Activated CD4-positive, alpha-beta memory T cell treated with anti-CD3 and anti-CD28 coated beads for 36 hours (primary cell): ENCODE results near the gene WBP1L. TPM values are rescaled to one million over a fixed set of nuclear protein-coding genes. Genes with fewer than 3 reads are reported as not detected.

Experiments
- CTCF ChIA-PET: fragments of 350-600 bp; sonication (Branson Sonifier 250); formaldehyde crosslinking; loops from one replicate; lab custom pipeline; 2021; ENCODE audit warnings: antibody characterized with exemption, inconsistent platforms; lab: Charles Lee
- POLR2A ChIA-PET: fragments of 350-600 bp; sonication (Branson Sonifier 250); formaldehyde crosslinking; loops from one replicate; lab custom pipeline; 2021; ENCODE audit warnings: antibody characterized with exemption; lab: Charles Lee
- DNase-seq: peaks from one replicate; pipeline ENCODE4 v3.0.0-alpha.2; 2020
- H3K27ac Mint-ChIP-seq: one replicate; pipeline ENCODE4 v1.8.0; 2021; ENCODE audit warnings: mixed read lengths
- H3K27me3 Mint-ChIP-seq: one replicate; pipeline ENCODE4 v1.8.0; 2021; ENCODE audit warnings: mixed read lengths
- H3K36me3 Mint-ChIP-seq: one replicate; pipeline ENCODE4 v1.8.0; 2021; ENCODE audit warnings: mixed read lengths
- H3K4me1 Mint-ChIP-seq: one replicate; pipeline ENCODE4 v1.8.0; 2021; ENCODE audit warnings: low read depth, mixed read lengths
- H3K4me3 Mint-ChIP-seq: one replicate; pipeline ENCODE4 v1.8.0; 2021; ENCODE audit warnings: mild to moderate bottlenecking, mixed read lengths
- H3K9me3 Mint-ChIP-seq: one replicate; pipeline ENCODE4 v1.8.0; 2021; ENCODE audit warnings: mixed read lengths
- intact Hi-C: fragments of 100-400 bp; cut with micrococcal nuclease; formaldehyde crosslinking; loops from one replicate; pipeline ENCODE4 v1.15.1; 2023
- total RNA-seq, 2 experiments: library from RNA; stranded (reverse); gene quantifications; one replicate each; pipeline ENCODE4 v1.2.3, GENCODE V29; 2021

Gene WBP1L
- total RNA-seq, 2 experiments from 2014 or later: 14.6 to 15.9 TPM

GRCh38 chr10:102782673-102783551, 39.2 kb downstream of the WBP1L start:
- H3K36me3 Mint-ChIP-seq: peaks cover 8% of the 10 kb centered on the region
- H3K27ac Mint-ChIP-seq: no peak overlapping the region
- no peaks in the 10 kb centered on the region for H3K9me3 Mint-ChIP-seq
- no peak for DNase-seq
- intact Hi-C loops: no loop called here
- no peaks in the 10 kb centered on the region for H3K27me3 Mint-ChIP-seq
- ChIA-PET POLR2A (no interaction called here), CTCF (no interaction called here)
- H3K4me1 Mint-ChIP-seq: peaks cover 38% of the 10 kb centered on the region
- no peak overlapping the region for H3K4me3 Mint-ChIP-seq

GRCh38 chr10:102783568-102783967, 39.8 kb downstream of the WBP1L start:
- Mint-ChIP-seq H3K4me1 (peaks cover 33% of the 10 kb centered on the region), H3K36me3 (peaks cover 8% of the 10 kb centered on the region), H3K27me3 (no peaks in the 10 kb centered on the region), H3K4me3 (no peak overlapping the region), H3K27ac (no peak overlapping the region), H3K9me3 (no peaks in the 10 kb centered on the region)
- ChIA-PET POLR2A (no interaction called here), CTCF (no interaction called here)
- DNase-seq: no peak
- intact Hi-C loops: no loop called here

- peaks cover 3% of the 10 kb centered on the region for H3K9me3 Mint-ChIP-seq
- no peak for DNase-seq
- H3K4me1 Mint-ChIP-seq: peaks cover 28% of the 10 kb centered on the region
- H3K27me3 Mint-ChIP-seq: no peaks in the 10 kb centered on the region
- POLR2A ChIA-PET: no interaction called here
- peaks cover 2% of the 10 kb centered on the region for H3K36me3 Mint-ChIP-seq
- intact Hi-C loops: no loop called here
- H3K27ac Mint-ChIP-seq: no peak overlapping the region
- H3K4me3 Mint-ChIP-seq: no peak overlapping the region
- CTCF ChIA-PET: interaction anchor here (0.9 kb wide), 1 partner anchor 32 kb away, joined by 4 read pairs; no protein-coding TSS in a partner anchor
These were observed 42.1 kb downstream of the WBP1L start for GRCh38 chr10:102785818-102786217.

- no peaks in the 10 kb centered on the region for H3K27me3 Mint-ChIP-seq
- no peak overlapping the region for H3K4me3 Mint-ChIP-seq
- H3K27ac Mint-ChIP-seq: no peak overlapping the region
- peaks cover 24% of the 10 kb centered on the region for H3K4me1 Mint-ChIP-seq
- intact Hi-C loops: no loop called here
- no peak for DNase-seq
- ChIA-PET CTCF (interaction anchor here (1.1 kb wide), 1 partner anchor 230 kb away, joined by 3 read pairs; no protein-coding TSS in a partner anchor), POLR2A (no interaction called here)
- peaks cover 2% of the 10 kb centered on the region for H3K36me3 Mint-ChIP-seq
- peaks cover 3% of the 10 kb centered on the region for H3K9me3 Mint-ChIP-seq
These were observed 48.1 kb downstream of the WBP1L start for GRCh38 chr10:102791754-102792395.

GRCh38 chr10:102795453-102796406, 52.0 kb downstream of the WBP1L start:
- H3K27ac Mint-ChIP-seq: peak overlapping the region; percentile 18
- no peaks in the 10 kb centered on the region for H3K9me3 Mint-ChIP-seq
- POLR2A ChIA-PET: no interaction called here
- peaks cover 28% of the 10 kb centered on the region for H3K4me1 Mint-ChIP-seq
- CTCF ChIA-PET: interaction anchor here (0.7 kb wide), 1 partner anchor 52 kb away, joined by 3 read pairs; the partner anchor contains the start of gene WBP1L
- DNase-seq: no peak
- intact Hi-C loops: no loop called here
- no peaks in the 10 kb centered on the region for H3K27me3 Mint-ChIP-seq
- peaks cover 12% of the 10 kb centered on the region for H3K36me3 Mint-ChIP-seq
- H3K4me3 Mint-ChIP-seq: no peak overlapping the region

GRCh38 chr10:102796407-102797176, 52.8 kb downstream of the WBP1L start:
- ChIA-PET POLR2A (no interaction called here), CTCF (interaction anchor here (0.7 kb wide), 1 partner anchor 53 kb away, joined by 3 read pairs; the partner anchor contains the start of gene WBP1L)
- H3K36me3 Mint-ChIP-seq: peaks cover 16% of the 10 kb centered on the region
- peak overlapping the region; percentile 49 for H3K27ac Mint-ChIP-seq
- H3K9me3 Mint-ChIP-seq: no peaks in the 10 kb centered on the region
- peak; percentile 78 for DNase-seq
- H3K4me1 Mint-ChIP-seq: peaks cover 32% of the 10 kb centered on the region
- intact Hi-C loops: no loop called here
- no peaks in the 10 kb centered on the region for H3K27me3 Mint-ChIP-seq
- no peak overlapping the region for H3K4me3 Mint-ChIP-seq

GRCh38 chr10:102799691-102800471, 56.1 kb downstream of the WBP1L start:
- H3K9me3 Mint-ChIP-seq: no peaks in the 10 kb centered on the region
- H3K4me1 Mint-ChIP-seq: peaks cover 54% of the 10 kb centered on the region
- H3K27me3 Mint-ChIP-seq: no peaks in the 10 kb centered on the region
- CTCF ChIA-PET: interaction anchor here (0.6 kb wide), 1 partner anchor 216 kb away, joined by 3 read pairs; no protein-coding TSS in a partner anchor
- intact Hi-C loops: no loop called here
- no peak for DNase-seq
- H3K4me3 Mint-ChIP-seq: no peak overlapping the region
- H3K27ac Mint-ChIP-seq: peak overlapping the region; percentile 45
- peaks cover 33% of the 10 kb centered on the region for H3K36me3 Mint-ChIP-seq
- POLR2A ChIA-PET: no interaction called here

GRCh38 chr10:102800611-102801335, 57.0 kb downstream of the WBP1L start:
- Mint-ChIP-seq H3K4me3 (no peak overlapping the region), H3K27ac (peak overlapping the region; percentile 45), H3K9me3 (no peaks in the 10 kb centered on the region), H3K4me1 (peaks cover 48% of the 10 kb centered on the region), H3K36me3 (peaks cover 33% of the 10 kb centered on the region), H3K27me3 (no peaks in the 10 kb centered on the region)
- no peak for DNase-seq
- ChIA-PET POLR2A (no interaction called here), CTCF (interaction anchor here (0.6 kb wide), 1 partner anchor 217 kb away, joined by 3 read pairs; no protein-coding TSS in a partner anchor)
- intact Hi-C loops: no loop called here

GRCh38 chr10:102801496-102801895, 57.7 kb downstream of the WBP1L start:
- Mint-ChIP-seq H3K4me3 (no peak overlapping the region), H3K9me3 (no peaks in the 10 kb centered on the region), H3K36me3 (peaks cover 33% of the 10 kb centered on the region), H3K27me3 (no peaks in the 10 kb centered on the region), H3K27ac (peak overlapping the region; percentile 14), H3K4me1 (peaks cover 41% of the 10 kb centered on the region)
- no peak for DNase-seq
- intact Hi-C loops: no loop called here
- ChIA-PET POLR2A (no interaction called here), CTCF (no interaction called here)

- no peak for DNase-seq
- Mint-ChIP-seq H3K27me3 (no peaks in the 10 kb centered on the region), H3K4me3 (no peak overlapping the region), H3K36me3 (peaks cover 32% of the 10 kb centered on the region), H3K9me3 (no peaks in the 10 kb centered on the region), H3K4me1 (peaks cover 36% of the 10 kb centered on the region), H3K27ac (peak overlapping the region; percentile 91)
- intact Hi-C loops: no loop called here
- CTCF ChIA-PET: interaction anchor here (1.3 kb wide), 1 partner anchor 50 kb away, joined by 4 read pairs; no protein-coding TSS in a partner anchor
- POLR2A ChIA-PET: no interaction called here
These were observed 58.2 kb downstream of the WBP1L start for GRCh38 chr10:102801978-102802377.
